Endothelial cell of umbilical vein (primary cell): ENCODE measurements around the gene B3GALT5. TPM values are rescaled to one million over a fixed set of nuclear protein-coding genes. Genes with fewer than 3 reads are reported as not detected.

ENCODE experiments used
- BruUV-seq: library from RNA; stranded (reverse); fragments of 400-500 nt; replicated peaks from 2 replicates; lab custom pipeline; 2021; lab: Mats Ljungman, UMichigan
- CTCF ChIA-PET: fragments of 300-600, 350-600 bp; sonication (Branson Sonifier 250); formaldehyde crosslinking; loops from one replicate; lab custom pipeline; 2021; ENCODE audit warnings: antibody characterized with exemption, inconsistent platforms; lab: Charles Lee
- POLR2A ChIA-PET: fragments of 300-600, 350-600 bp; sonication (Branson Sonifier 250); formaldehyde crosslinking; loops from one replicate; lab custom pipeline; 2021; ENCODE audit warnings: antibody characterized with exemption, inconsistent platforms; lab: Charles Lee
- DNase-seq: peaks from one replicate; pipeline ENCODE4 v3.0.0-alpha.2; 2011; ENCODE audit warnings: low read depth, low spot score
- FAIRE-seq: peaks from 2 replicates; lab custom pipeline; 2011; peaks lifted over from hg19 to GRCh38; lab: Jason Lieb, UNC
- H2AFZ ChIP-seq: 2 replicates; pipeline ENCODE4 v1.6.0; 2012; ENCODE audit warnings: low read depth, low read length, control low read depth, inconsistent platforms
- H3K27ac ChIP-seq: 2 replicates; pipeline ENCODE4 v1.5.1; 2011; ENCODE audit warnings: low read depth, mild to moderate bottlenecking, control low read depth, low read length, moderate library complexity; ENCODE audit not compliant: insufficient read depth
- H3K27me3 ChIP-seq, 2 experiments: 2 replicates each; pipeline versions ENCODE4 v1.6.0 to v1.6.1; 2011; ENCODE audit warnings: low read length in 2 of 2, mixed read lengths in 1 of 2; ENCODE audit not compliant: control insufficient read depth in 2 of 2, insufficient read depth in 2 of 2
- H3K36me3 ChIP-seq, 2 experiments: 2 replicates in 1 of 2; 3 replicates in 1 of 2; pipeline ENCODE4 v1.5.1; 2011; ENCODE audit warnings: low read length in 2 of 2, mild to moderate bottlenecking in 1 of 2, moderate library complexity in 1 of 2; ENCODE audit not compliant: control insufficient read depth in 2 of 2, insufficient read depth in 2 of 2; ENCODE audit errors: extremely low read depth in 1 of 2
- H3K4me1 ChIP-seq: 3 replicates; pipeline ENCODE4 v1.5.1; 2011; ENCODE audit warnings: mild to moderate bottlenecking, low read length; ENCODE audit not compliant: control insufficient read depth, insufficient read depth; ENCODE audit errors: extremely low read depth
- H3K4me2 ChIP-seq: 2 replicates; pipeline ENCODE4 v1.6.1; 2011; ENCODE audit warnings: low read length, control low read depth, mixed read lengths; ENCODE audit not compliant: insufficient read depth
- H3K4me3 ChIP-seq, 3 experiments: fragments of 200-600 bp in 1 of 3; sonication (generic), shearing (Covaris generic) in 1 of 3; replicated peaks in 1 of 3; 2 replicates each; pipeline ENCODE4 v1.5.1; 2011 to 2016; ENCODE audit warnings: control low read depth in 3 of 3, low read length in 3 of 3, mild to moderate bottlenecking in 2 of 3, inconsistent platforms in 1 of 3, low read depth in 1 of 3, moderate library complexity in 1 of 3; ENCODE audit not compliant: insufficient read depth in 1 of 3
- H3K79me2 ChIP-seq: 2 replicates; pipeline ENCODE4 v1.6.0; 2012; ENCODE audit warnings: low read length, inconsistent platforms; ENCODE audit not compliant: control insufficient read depth, insufficient read depth
- H3K9ac ChIP-seq: replicated peaks from 2 replicates; pipeline ENCODE3; 2011; ENCODE audit warnings: low read length, control low read depth; ENCODE audit not compliant: insufficient read depth; ENCODE audit errors: extremely low read depth
- H3K9me1 ChIP-seq: replicated peaks from 3 replicates; pipeline ENCODE4 v1.6.0; 2011; ENCODE audit warnings: mild to moderate bottlenecking, low read length; ENCODE audit not compliant: control insufficient read depth, insufficient read depth; ENCODE audit errors: extremely low read depth
- H3K9me3 ChIP-seq: replicated peaks from 2 replicates; pipeline ENCODE4 v1.5.1; 2012; ENCODE audit warnings: low read length, inconsistent platforms; ENCODE audit not compliant: control insufficient read depth, insufficient read depth
- H4K20me1 ChIP-seq: replicated peaks from 2 replicates; pipeline ENCODE3; 2011; ENCODE audit warnings: mild to moderate bottlenecking, low read length; ENCODE audit not compliant: control insufficient read depth, insufficient read depth; ENCODE audit errors: extremely low read depth
- EZH2 ChIP-seq: IDR thresholded peaks from 2 replicates; pipeline ENCODE4 v1.6.1; 2012; ENCODE audit warnings: borderline replicate concordance, low read depth, mild to moderate bottlenecking, moderate library complexity, low read length, inconsistent platforms; ENCODE audit not compliant: severe bottlenecking
- FOS ChIP-seq: IDR thresholded peaks from 2 replicates; pipeline ENCODE4 v1.6.1; 2011; ENCODE audit warnings: mild to moderate bottlenecking, low read length, moderate library complexity, borderline replicate concordance; ENCODE audit not compliant: insufficient read depth
- GATA2 ChIP-seq: IDR thresholded peaks from 2 replicates; pipeline ENCODE4 v1.7.0; 2011; ENCODE audit warnings: low read depth, mild to moderate bottlenecking, moderate library complexity, mixed read lengths, low read length; ENCODE audit not compliant: insufficient read length, insufficient read depth
- JUN ChIP-seq: IDR thresholded peaks from 2 replicates; pipeline ENCODE4 v1.6.1; 2011; ENCODE audit warnings: borderline replicate concordance, low read depth; ENCODE audit not compliant: insufficient read length, insufficient read depth
- MYC ChIP-seq: IDR thresholded peaks from one replicate; pipeline ENCODE4 v1.6.1; 2011; ENCODE audit warnings: mild to moderate bottlenecking, low read depth, low read length
- POLR2A ChIP-seq: IDR thresholded peaks from 2 replicates; pipeline ENCODE4 v1.6.1; 2012; ENCODE audit warnings: low read depth, mild to moderate bottlenecking, control low read depth, low read length
- POLR2AphosphoS5 ChIP-seq: IDR thresholded peaks from 2 replicates; pipeline ENCODE4 v1.6.1; 2012; ENCODE audit warnings: low read depth, mild to moderate bottlenecking, control low read depth, low read length, moderate library complexity; ENCODE audit not compliant: insufficient read depth
- dilution Hi-C: fragments of 300-500 bp; cut with MboI; formaldehyde crosslinking; loops from one replicate; pipeline ENCODE4 v1.15.0; 2019; ENCODE audit warnings: low sequenced_read_pairs; ENCODE audit not compliant: extremely low pct_ligation_motif_present
- intact Hi-C: fragments of 100-400 bp; cut with micrococcal nuclease; formaldehyde crosslinking; loops from one replicate; pipeline ENCODE4 v1.10.0; 2022
- polyA plus RNA-seq, 4 experiments: library from polyadenylated mRNA; depleted of rRNA in 3 of 4; stranded (reverse) in 3 of 4; unstranded in 1 of 4; fragments of >200 nt; gene quantifications; 2 replicates each; pipeline versions ENCODE4 v1.2.1 to v1.2.3, GENCODE V29; 2011 to 2012; ENCODE audit warnings: missing spikeins in 1 of 4
- total RNA-seq: library from RNA; stranded (reverse); gene quantifications from 2 replicates; pipeline ENCODE4 v1.2.3, GENCODE V29; 2021
- TF ChIP-seq, protein P1 (sequence below): IDR thresholded peaks from 2 replicates; pipeline ENCODE4 v1.6.1; 2011; ENCODE audit not compliant: insufficient read depth, insufficient read length
- TF ChIP-seq, protein P2 (sequence below), 2 donors: IDR thresholded peaks; 1 replicate in 1 of 2; 2 replicates in 1 of 2; pipeline ENCODE4 v1.5.1; 2011; ENCODE audit warnings: low read length in 2 of 2, mild to moderate bottlenecking in 2 of 2, moderate library complexity in 2 of 2, control low read depth in 1 of 2, inconsistent platforms in 1 of 2, low read depth in 1 of 2; ENCODE audit not compliant: insufficient read depth in 1 of 2; ENCODE audit errors: extremely low read depth in 1 of 2

The B3GALT5 gene
- total and polyA plus RNA-seq, 2 donors (not counting 3 experiments of a cell fraction or from before 2014, with no cell fraction given): 0.04 TPM; not detected in 1

GRCh38 chr21:39601187-39601928, 11.4 kb upstream of the B3GALT5 start:
- intact Hi-C loops (no loop called here), dilution Hi-C loops (no loop called here)
- H4K20me1 ChIP-seq: no peaks in the 10 kb centered on the region
- no peaks in the 10 kb centered on the region for H3K4me1 ChIP-seq
- no peak overlapping the region for H3K9ac ChIP-seq
- no peaks in the 10 kb centered on the region for H3K27me3 ChIP-seq
- no peak for DNase-seq
- no peak overlapping the region for H3K4me2 ChIP-seq
- no peak overlapping the region for H2AFZ ChIP-seq
- no peak overlapping the region for H3K27ac ChIP-seq
- no peaks in the 10 kb centered on the region for H3K36me3 ChIP-seq
- H3K4me3 ChIP-seq: no peak overlapping the region
- POLR2A ChIA-PET: no interaction called here
- no peaks in the 10 kb centered on the region for H3K9me1 ChIP-seq
- no TSS peak for BruUV-seq
- no peak for TF ChIP-seq JUN
- no peak for TF ChIP-seq MYC
- TF ChIP-seq POLR2AphosphoS5: no peak
- no peak for TF ChIP-seq FOS
- no peak for TF ChIP-seq GATA2
- TF ChIP-seq, protein P1, sequence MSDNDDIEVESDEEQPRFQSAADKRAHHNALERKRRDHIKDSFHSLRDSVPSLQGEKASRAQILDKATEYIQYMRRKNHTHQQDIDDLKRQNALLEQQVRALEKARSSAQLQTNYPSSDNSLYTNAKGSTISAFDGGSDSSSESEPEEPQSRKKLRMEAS: no peak
- TF ChIP-seq EZH2: no peak
- TF ChIP-seq POLR2A: no peak
- TF ChIP-seq, protein P2, sequence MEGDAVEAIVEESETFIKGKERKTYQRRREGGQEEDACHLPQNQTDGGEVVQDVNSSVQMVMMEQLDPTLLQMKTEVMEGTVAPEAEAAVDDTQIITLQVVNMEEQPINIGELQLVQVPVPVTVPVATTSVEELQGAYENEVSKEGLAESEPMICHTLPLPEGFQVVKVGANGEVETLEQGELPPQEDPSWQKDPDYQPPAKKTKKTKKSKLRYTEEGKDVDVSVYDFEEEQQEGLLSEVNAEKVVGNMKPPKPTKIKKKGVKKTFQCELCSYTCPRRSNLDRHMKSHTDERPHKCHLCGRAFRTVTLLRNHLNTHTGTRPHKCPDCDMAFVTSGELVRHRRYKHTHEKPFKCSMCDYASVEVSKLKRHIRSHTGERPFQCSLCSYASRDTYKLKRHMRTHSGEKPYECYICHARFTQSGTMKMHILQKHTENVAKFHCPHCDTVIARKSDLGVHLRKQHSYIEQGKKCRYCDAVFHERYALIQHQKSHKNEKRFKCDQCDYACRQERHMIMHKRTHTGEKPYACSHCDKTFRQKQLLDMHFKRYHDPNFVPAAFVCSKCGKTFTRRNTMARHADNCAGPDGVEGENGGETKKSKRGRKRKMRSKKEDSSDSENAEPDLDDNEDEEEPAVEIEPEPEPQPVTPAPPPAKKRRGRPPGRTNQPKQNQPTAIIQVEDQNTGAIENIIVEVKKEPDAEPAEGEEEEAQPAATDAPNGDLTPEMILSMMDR (IDR thresholded peaks at IDR 0.05; ENCODE audit: extremely low read depth in 1 of 2, insufficient read depth in 1 of 2, low read depth in 1 of 2, low read length in 2 of 2): no peak
- no peak for FAIRE-seq
- CTCF ChIA-PET: no interaction called here
- H3K9me3 ChIP-seq: no peaks in the 10 kb centered on the region
- no peaks in the 10 kb centered on the region for H3K79me2 ChIP-seq
